Transverse colon (tissue), 4 donors: Measurements from ENCODE around the gene ARPC1A. TPM values are rescaled to one million over a fixed set of nuclear protein-coding genes. Genes with fewer than 3 reads are reported as not detected.
A peak's percentile ranks its signal among the peaks of the same experiment; 100 is the strongest.
"Not testable (repeated sequence)": the region's sequence is repeated elsewhere in the genome, so short reads cannot be mapped to it uniquely, and the experiment has no call there.

Source experiments
- DNase-seq: peaks from one replicate; pipeline ENCODE4 v3.0.0-alpha.2; 2019
- H3K27ac ChIP-seq, 4 donors: fragments of 200-600 bp; sonication (generic); 2 replicates each; pipeline ENCODE4 v1.5.1; 2016 to 2018; ENCODE audit warnings: inconsistent platforms in 4 of 4
- H3K27me3 ChIP-seq: fragments of 200-600 bp; sonication (generic); 2 replicates; pipeline ENCODE4 v1.5.1; 2017; ENCODE audit warnings: inconsistent platforms
- H3K36me3 ChIP-seq, 4 donors: fragments of 200-600 bp; sonication (generic); 2 replicates each; pipeline ENCODE4 v1.5.1; 2017 to 2019; ENCODE audit warnings: inconsistent platforms in 4 of 4
- H3K4me1 ChIP-seq, 4 donors: fragments of 200-600 bp; sonication (generic); 2 replicates each; pipeline ENCODE4 v1.5.1; 2017 to 2020; ENCODE audit warnings: inconsistent platforms in 4 of 4
- H3K4me3 ChIP-seq, 4 donors: fragments of 200-600 bp; sonication (generic); 1 replicate in 1 of 4; 2 replicates in 3 of 4; pipeline versions ENCODE4 v1.5.1 to v1.6.1; 2017 to 2019; ENCODE audit warnings: inconsistent platforms in 4 of 4
- H3K9me3 ChIP-seq, 2 donors: fragments of 200-600 bp; sonication (generic); 2 replicates each; pipeline ENCODE4 v1.5.1; 2017 to 2019; ENCODE audit warnings: inconsistent platforms in 2 of 2
- CTCF ChIP-seq, 5 experiments: fragments of 200-600 bp in 3 of 5; fragments of 450-650 bp in 2 of 5; sonication (generic) in 3 of 5; IDR thresholded peaks; 1 replicate in 2 of 5; 2 replicates in 3 of 5; pipeline ENCODE4 v1.5.1; 2016 to 2017; ENCODE audit warnings: antibody characterized with exemption in 5 of 5, inconsistent platforms in 3 of 5, mild to moderate bottlenecking in 2 of 5, moderate library complexity in 1 of 5
- EP300 ChIP-seq: sonication (generic); formaldehyde crosslinking; IDR thresholded peaks from one replicate; pipeline ENCODE4 v1.6.1; 2017; ENCODE audit warnings: antibody characterized with exemption, low read depth
- POLR2A ChIP-seq: fragments of 450-650 bp; IDR thresholded peaks from one replicate; pipeline ENCODE4 v1.6.1; 2016; ENCODE audit warnings: antibody characterized with exemption, mild to moderate bottlenecking, moderate library complexity
- POLR2AphosphoS5 ChIP-seq, 3 donors: sonication (generic); formaldehyde crosslinking; IDR thresholded peaks; one replicate each; pipeline ENCODE4 v1.6.1; 2016; ENCODE audit warnings: antibody characterized with exemption in 3 of 3
- WGBS, 2 donors: methylation state at CpG; one replicate each; pipeline ENCODE4 v1.1.5; 2018; ENCODE audit warnings: low coverage in 1 of 2; 5-methylcytosine and 5-hydroxymethylcytosine counted together
- in situ Hi-C, 4 donors: fragments of 200-750 bp; cut with MboI; loops; one replicate each; pipeline versions ENCODE4 v1.15.0 to v1.15.1; 2017; ENCODE audit warnings: low sequenced_read_pairs in 3 of 4, low pct_ligation_motif_present in 1 of 4, low pct_unique_long_range_greater_than_20kb in 1 of 4
- intact Hi-C: fragments of 100-400 bp; cut with DNase I; formaldehyde crosslinking; loops from one replicate; pipeline ENCODE4 v1.15.1; 2023; ENCODE audit warnings: low total_unique reads
- total RNA-seq, 4 donors: library from RNA; depleted of rRNA; stranded (reverse); fragments of >200 nt; gene quantifications; one replicate each; pipeline ENCODE4 v1.1.0, GENCODE V29; 2016

Gene ARPC1A
- total RNA-seq, 4 donors from 2014 or later, result 104 to 186 (median 147) TPM

- no peak overlapping the region for H3K27ac ChIP-seq
These were observed 59.9 kb downstream of the ARPC1A start for GRCh38 chr7:99385564-99385963.

GRCh38 chr7:99386584-99387238, 61.0 kb downstream of the ARPC1A start:
- intact Hi-C loops, result no loop called here
- WGBS, 2 donors, result 96% methylated on average over 9 of the region's 9 CpGs; no CpG with 5 or more reads in 1 of the 2 donors
- Histone ChIP-seq H3K27ac (no peak overlapping the region), H3K36me3 (peaks cover 0 to 19% (median 9%) of the 10 kb centered on the region in 4 donors), H3K4me1 (peaks cover 0 to 1% (median under 1%) of the 10 kb centered on the region in 4 donors), H3K27me3 (no peaks in the 10 kb centered on the region), H3K9me3 (no peaks in the 10 kb centered on the region), H3K4me3 (no peak overlapping the region)
- TF ChIP-seq POLR2A (no peak), EP300 (no peak), POLR2AphosphoS5 (IDR thresholded peaks at IDR 0.05) (no peak), CTCF (IDR thresholded peaks at IDR 0.05) (peak in 3 of 5 experiments; percentile 6 to 17 (median 14))
- DNase-seq, result no peak
- in situ Hi-C loops, result no loop called here

More at GRCh38 chr7:99385564-99385963, 59.9 kb downstream of the ARPC1A start:
- in situ Hi-C loops, result no loop called here
- TF ChIP-seq EP300 (no peak), POLR2A (no peak), CTCF (IDR thresholded peaks at IDR 0.05) (no peak), POLR2AphosphoS5 (IDR thresholded peaks at IDR 0.05) (no peak)
- no peaks in the 10 kb centered on the region for H3K27me3 ChIP-seq
- H3K9me3 ChIP-seq, result no peaks in the 10 kb centered on the region
- no peak for DNase-seq
- intact Hi-C loops, result no loop called here
- WGBS, 2 donors, result 86% methylated on average over 2 of the region's 8 CpGs; no CpG with 5 or more reads in 1 of the 2 donors
- H3K36me3 ChIP-seq, result peaks cover 0 to 19% (median 5%) of the 10 kb centered on the region in 4 donors
- peaks cover 2 to 13% (median 5%) of the 10 kb centered on the region in 4 donors for H3K4me1 ChIP-seq
- H3K4me3 ChIP-seq, result no peak overlapping the region

DNA sequence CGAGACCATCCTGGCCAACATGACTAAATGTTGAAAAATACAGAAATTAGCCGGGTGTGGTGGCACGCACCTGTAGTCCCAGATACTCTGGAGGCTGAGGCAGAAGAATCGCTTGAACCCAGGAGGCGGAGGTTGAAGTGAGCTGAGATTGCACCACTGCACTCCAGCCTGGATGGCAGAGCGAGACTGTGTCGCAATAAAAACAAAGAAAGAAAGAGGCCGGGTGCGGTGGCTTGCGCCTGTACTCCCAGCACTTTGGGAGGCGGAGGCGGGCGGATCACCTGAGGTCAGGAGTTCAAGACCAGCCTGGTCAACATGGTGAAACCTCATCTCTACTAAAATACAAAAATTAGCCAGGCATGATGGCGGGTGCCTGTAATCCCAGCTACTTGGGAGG, 61.5 kb downstream of the ARPC1A start:
- 91 to 93% methylated on average over 5 to 14 of the region's 14 CpGs for WGBS, 2 donors
- in situ Hi-C loops, H3K27me3 ChIP-seq, H3K9me3 ChIP-seq, DNase-seq, H3K4me1 ChIP-seq, H3K4me3 ChIP-seq, intact Hi-C loops, H3K27ac ChIP-seq: not testable (repeated sequence)
- peaks cover 0 to 19% (median 9%) of the 10 kb centered on the region in 4 donors for H3K36me3 ChIP-seq

DNA sequence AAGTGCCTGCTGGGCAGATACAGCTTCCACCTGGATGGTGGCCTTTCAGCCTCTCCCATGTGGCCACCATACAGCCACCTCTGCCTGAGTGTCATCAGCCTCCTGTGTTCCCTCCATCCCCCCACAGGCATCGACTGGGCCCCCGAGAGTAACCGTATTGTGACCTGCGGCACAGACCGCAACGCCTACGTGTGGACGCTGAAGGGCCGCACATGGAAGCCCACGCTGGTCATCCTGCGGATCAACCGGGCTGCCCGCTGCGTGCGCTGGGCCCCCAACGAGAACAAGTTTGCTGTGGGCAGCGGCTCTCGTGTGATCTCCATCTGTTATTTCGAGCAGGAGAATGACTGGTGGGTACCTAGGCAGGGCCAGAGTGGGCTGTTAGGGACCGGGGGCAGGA, 62.2 kb downstream of the ARPC1A start:
- no peaks in the 10 kb centered on the region for H3K27me3 ChIP-seq
- H3K27ac ChIP-seq, result no peak overlapping the region
- intact Hi-C loops (no loop called here), in situ Hi-C loops (no loop called here)
- peaks cover 0 to 19% (median 9%) of the 10 kb centered on the region in 4 donors for H3K36me3 ChIP-seq
- no peaks in the 10 kb centered on the region for H3K9me3 ChIP-seq
- peaks cover 7 to 10% (median 10%) of the 10 kb centered on the region in 4 donors for H3K4me1 ChIP-seq
- DNase-seq, result no peak
- TF ChIP-seq CTCF (IDR thresholded peaks at IDR 0.05), result no peak
- no peak for TF ChIP-seq EP300
- TF ChIP-seq POLR2AphosphoS5 (IDR thresholded peaks at IDR 0.05), result no peak
- TF ChIP-seq POLR2A, result no peak
- H3K4me3 ChIP-seq, result no peak overlapping the region
- WGBS, 2 donors, result 97% methylated on average over 14 of the region's 20 CpGs; no CpG with 5 or more reads in 1 of the 2 donors
